A549 (cell line): ENCODE measurements around the gene MYO1C. TPM values are rescaled to one million over a fixed set of nuclear protein-coding genes. Genes with fewer than 3 reads are reported as not detected.

Experiments
- ATAC-seq, 2 experiments: fragments of 200-7000 bp in 1 of 2; fragments of >200 bp in 1 of 2; cut with Nextera tagmentation in 1 of 2; cut with Tn5 transposase in 1 of 2; 3 replicates each; pipeline versions ENCODE4 v1.8.0 to v1.9.1; 2018 to 2020; ENCODE audit warnings: mild to moderate bottlenecking in 1 of 2, moderate library complexity in 1 of 2
- CTCF ChIA-PET: fragments of 300-600 bp; sonication (Branson Sonifier 250); formaldehyde crosslinking; extraction: SDS; loops from one replicate; lab custom pipeline; 2021; ENCODE audit warnings: antibody characterized with exemption, inconsistent platforms; lab: Yijun Ruan, JAX
- POLR2A ChIA-PET: fragments of 350-600 bp; formaldehyde crosslinking; extraction: SDS; loops from one replicate; lab custom pipeline; 2021; ENCODE audit warnings: antibody characterized with exemption, inconsistent platforms; lab: Yijun Ruan, JAX
- DNase-seq, 2 experiments: peaks; one replicate each; pipeline versions ENCODE4 v3.0.0 to v3.0.0-alpha.2; 2011 to 2016; ENCODE audit warnings: low read depth in 1 of 2, low spot score in 1 of 2
- FAIRE-seq: peaks from 2 replicates; lab custom pipeline; 2011; peaks lifted over from hg19 to GRCh38; lab: Jason Lieb, UNC
- H3K27ac ChIP-seq, 2 experiments: fragments of >200 bp; sonication (Bioruptor Twin); formaldehyde crosslinking; 3 replicates each; pipeline ENCODE4 v1.5.1; 2016 to 2017
- H3K4me1 ChIP-seq: fragments of >200 bp; sonication (Bioruptor Twin); formaldehyde crosslinking; 3 replicates; pipeline ENCODE4 v1.6.1; 2016
- H3K4me2 ChIP-seq: fragments of >200 bp; sonication (Bioruptor Twin); formaldehyde crosslinking; 3 replicates; pipeline ENCODE4 v1.6.1; 2016
- H3K4me3 ChIP-seq: fragments of >200 bp; sonication (Bioruptor Twin); formaldehyde crosslinking; 3 replicates; pipeline ENCODE4 v1.5.1; 2016
- H3K9me3 ChIP-seq: fragments of >200 bp; sonication (Bioruptor Twin); formaldehyde crosslinking; 3 replicates; pipeline ENCODE4 v1.6.1; 2016
- ATOH8 ChIP-seq: fragments of 250-450 bp; sonication (Bioruptor Pico); IDR thresholded peaks from 2 replicates; pipeline ENCODE4 v1.5.0; 2020; ENCODE audit warnings: low read depth, mild to moderate bottlenecking, moderate library complexity
- BHLHE40 ChIP-seq: IDR thresholded peaks from 2 replicates; pipeline ENCODE4 v1.6.1; 2012; ENCODE audit warnings: low read depth, low read length, inconsistent platforms
- CBX2 ChIP-seq: fragments of 200-600 bp; sonication (generic); IDR thresholded peaks from 2 replicates; pipeline ENCODE4 v1.6.1; 2016; ENCODE audit warnings: low read depth, mild to moderate bottlenecking, borderline replicate concordance
- CBX8 ChIP-seq: fragments of 200-600 bp; sonication (generic); IDR thresholded peaks from 2 replicates; pipeline ENCODE4 v1.6.1; 2016
- CHD2 ChIP-seq: fragments of 150-350 bp; IDR thresholded peaks from 2 replicates; pipeline ENCODE4 v1.6.1; 2014; ENCODE audit warnings: low read length; ENCODE audit not compliant: partially characterized antibody
- E2F6 ChIP-seq: IDR thresholded peaks from 2 replicates; pipeline ENCODE4 v1.6.1; 2012; ENCODE audit warnings: low read depth, borderline replicate concordance
- ELK1 ChIP-seq: fragments of 150-350 bp; IDR thresholded peaks from 2 replicates; pipeline ENCODE4 v1.6.1; 2014; ENCODE audit warnings: low read depth, mild to moderate bottlenecking, low read length
- EP300 ChIP-seq, 2 experiments: fragments of >200 bp; sonication (Bioruptor Twin); formaldehyde crosslinking; IDR thresholded peaks; 2 replicates in 1 of 2; 3 replicates in 1 of 2; pipeline ENCODE4 v1.6.1; 2016 to 2017
- FOSB ChIP-seq: fragments of 250-450 bp; sonication (Bioruptor Pico); IDR thresholded peaks from 2 replicates; pipeline ENCODE4 v1.5.0; 2020; ENCODE audit warnings: mild to moderate bottlenecking, moderate library complexity
- GATA3 ChIP-seq: IDR thresholded peaks from 2 replicates; pipeline ENCODE4 v1.6.1; 2012; ENCODE audit warnings: borderline replicate concordance
- HOXB13 ChIP-seq: fragments of 250-450 bp; sonication (Bioruptor Pico); IDR thresholded peaks from 2 replicates; pipeline ENCODE4 v1.5.0; 2020; ENCODE audit warnings: low read depth, mild to moderate bottlenecking, moderate library complexity
- JUN ChIP-seq, 2 experiments: fragments of >200 bp; sonication (Bioruptor Twin); formaldehyde crosslinking; IDR thresholded peaks; 2 replicates in 1 of 2; 3 replicates in 1 of 2; pipeline ENCODE4 v1.6.1; 2016 to 2017
- KDM1A ChIP-seq: fragments of 200-600 bp; sonication (generic); IDR thresholded peaks from 2 replicates; pipeline ENCODE4 v1.6.1; 2016; ENCODE audit warnings: low read depth, mild to moderate bottlenecking
- KDM5A ChIP-seq: fragments of 200-600 bp; sonication (generic); IDR thresholded peaks from 2 replicates; pipeline ENCODE4 v1.6.1; 2016; ENCODE audit warnings: antibody characterized with exemption, mild to moderate bottlenecking
- MAZ ChIP-seq: fragments of 150-350 bp; IDR thresholded peaks from 2 replicates; pipeline ENCODE4 v1.6.1; 2014; ENCODE audit warnings: antibody characterized with exemption, low read depth, low read length, borderline replicate concordance
- PBX3 ChIP-seq: IDR thresholded peaks from 2 replicates; pipeline ENCODE4 v1.6.1; 2012
- POLR2A ChIP-seq: IDR thresholded peaks from 2 replicates; pipeline ENCODE4 v1.6.1; 2012; ENCODE audit warnings: mild to moderate bottlenecking, low read length
- POLR2AphosphoS2 ChIP-seq: conservative IDR thresholded peaks from 2 replicates; pipeline ENCODE4 v1.6.1; 2012; ENCODE audit warnings: low read length, improper control_type of control experiment, inconsistent platforms
- RAD21 ChIP-seq, 2 experiments: fragments of >200 bp in 1 of 2; sonication (Bioruptor Twin) in 1 of 2; formaldehyde crosslinking in 1 of 2; IDR thresholded peaks in 1 of 2; conservative IDR thresholded peaks in 1 of 2; 2 replicates in 1 of 2; 3 replicates in 1 of 2; pipeline ENCODE4 v1.6.1; 2012 to 2018; ENCODE audit warnings: inconsistent platforms in 1 of 2
- RCOR1 ChIP-seq: fragments of 150-350 bp; IDR thresholded peaks from 2 replicates; pipeline ENCODE4 v1.6.1; 2014; ENCODE audit warnings: antibody characterized with exemption, low read length, low read depth
- RFX5 ChIP-seq: fragments of 450-650 bp; IDR thresholded peaks from 2 replicates; pipeline ENCODE4 v1.7.1; 2014; ENCODE audit warnings: antibody characterized with exemption, mild to moderate bottlenecking, moderate library complexity
- SMC3 ChIP-seq: fragments of >200 bp; sonication (Bioruptor Twin); formaldehyde crosslinking; IDR thresholded peaks from 3 replicates; pipeline ENCODE4 v1.6.1; 2018; ENCODE audit warnings: inconsistent platforms
- WGBS: methylation state at CpG from one replicate; pipeline ENCODE4 v1.1.6; 2017; ENCODE audit errors: missing lambda C conversion rate; 5-methylcytosine and 5-hydroxymethylcytosine counted together
- polyA minus RNA-seq: library from RNA; depleted of rRNA, polyadenylated mRNA; stranded (reverse); fragments of >200 nt; gene quantifications from 2 replicates; pipeline ENCODE4 v1.2.3, GENCODE V29; 2011; rRNA and poly(A)+ RNA removed
- polyA plus RNA-seq, 4 experiments: library from polyadenylated mRNA; depleted of rRNA in 3 of 4; stranded (reverse); fragments of >200 nt; fragmentation: RNase III in 1 of 4; extraction: RNeasy Plus Mini Kit Qiagen cat#74134 plus additional on column Dnase treatment in 1 of 4; gene quantifications; 2 replicates in 3 of 4; 3 replicates in 1 of 4; pipeline ENCODE4 v1.2.3, GENCODE V29; 2011 to 2017
- TF ChIP-seq, protein P1 (sequence below): IDR thresholded peaks from 2 replicates; pipeline ENCODE4 v1.6.1; 2012
- TF ChIP-seq, protein P2 (sequence below): fragments of >200 bp; sonication (Bioruptor Twin); formaldehyde crosslinking; IDR thresholded peaks from 3 replicates; pipeline ENCODE4 v1.5.1; 2016

The MYO1C gene
- polyA plus RNA-seq (2011; rRNA removed) (101 and 108 TPM in 2 replicates), polyA plus RNA-seq (2017; fragmentation: RNase III; extraction: RNeasy Plus Mini Kit Qiagen cat#74134 plus additional on column Dnase treatment) (120 to 127 TPM (median 123 TPM) in 3 replicates), polyA minus RNA-seq (357 and 380 TPM in 2 replicates)
- polyA plus RNA-seq (2012; cell fraction: cytosol; rRNA removed) = 137 and 142 TPM in 2 replicates
- 175 and 218 TPM in 2 replicates for polyA plus RNA-seq (2012; cell fraction: nucleus; rRNA removed)

- DNase-seq (no peak), FAIRE-seq (no peak), ATAC-seq (no peak)
- CTCF ChIA-PET = interaction anchor here (0.5 to 3.2 kb wide), 8 partner anchors 11 to 160 kb away, joined by 3 to 25 read pairs (median 4); partner anchors contain the start of gene INPP5K
- Histone ChIP-seq H3K4me2 (peak within 1 kb of the TSS; percentile 96), H3K27ac (peak within 1 kb of the TSS; percentile 97 to 98), H3K4me1 (peaks cover 32% of the 10 kb centered on the region), H3K4me3 (peak within 1 kb of the TSS; percentile 94), H3K9me3 (no peaks in the 10 kb centered on the region)
- WGBS = 87% methylated on average over 25 of the region's 35 CpGs
- POLR2A ChIA-PET = interaction anchor here (0.6 kb wide), 2 partner anchors 24 to 57 kb away, joined by 3 to 9 read pairs; partner anchors contain the start of gene INPP5K
- TF ChIP-seq JUN (IDR thresholded peaks at IDR 0.05) (no peak), ATOH8 (CRISPR knock-in tag) (no peak), RFX5 (no peak), MAZ (no peak), CBX8 (no peak), PBX3 (no peak), CHD2 (no peak), RAD21 (conservative IDR thresholded peaks at IDR 0.05 in 1 of 2, IDR thresholded peaks at IDR 0.05 in 1 of 2) (no peak), EP300 (IDR thresholded peaks at IDR 0.05) (no peak), HOXB13 (CRISPR knock-in tag) (no peak), KDM1A (no peak), POLR2AphosphoS2 (no peak), CBX2 (no peak)
- TF ChIP-seq, protein P1, sequence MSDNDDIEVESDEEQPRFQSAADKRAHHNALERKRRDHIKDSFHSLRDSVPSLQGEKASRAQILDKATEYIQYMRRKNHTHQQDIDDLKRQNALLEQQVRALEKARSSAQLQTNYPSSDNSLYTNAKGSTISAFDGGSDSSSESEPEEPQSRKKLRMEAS = no peak
- TF ChIP-seq, all 56 proteins: peak for 0
Measured at GRCh38 chr17:1492249-1493206, at the start of gene MYO1C. TSS of gene MYO1C (minus strand) at chr17:1492686. CDS start at chr17:1492487, 199 bp downstream.

DNA sequence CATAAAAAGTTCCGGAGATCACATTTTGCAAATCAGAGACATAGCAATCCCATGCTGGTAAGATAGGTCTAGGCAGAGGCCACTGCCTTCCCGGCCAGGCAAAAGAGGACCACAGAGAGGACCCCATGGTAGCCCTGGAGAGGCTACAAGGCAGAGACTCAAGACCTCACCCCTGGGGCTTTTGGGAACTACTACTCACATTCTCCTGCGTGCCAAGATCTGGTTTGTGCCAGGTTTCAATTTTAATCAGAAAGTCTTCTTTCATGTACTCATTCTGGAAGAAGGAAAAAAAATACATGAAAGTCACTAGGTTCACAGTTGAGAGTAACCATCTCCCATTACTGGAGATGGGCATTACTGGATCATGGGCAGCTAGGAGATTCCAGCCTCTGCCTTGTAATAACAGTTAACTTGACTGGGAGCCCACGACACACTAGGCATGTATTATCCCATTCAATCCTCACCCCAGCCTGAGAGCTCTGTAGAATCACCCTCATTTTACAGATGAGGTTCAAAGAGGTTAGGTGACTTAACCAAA, 49.0 kb upstream of the MYO1C start:
- ATAC-seq (no peak), FAIRE-seq (no peak), DNase-seq (no peak)
- whole genome bisulfite sequencing = 79% methylated on average over 4 of the region's 4 CpGs
- no peak overlapping the region for H3K4me2 ChIP-seq
- H3K4me3 ChIP-seq = no peak overlapping the region
- H3K9me3 ChIP-seq = no peaks in the 10 kb centered on the region
- no peaks in the 10 kb centered on the region for H3K4me1 ChIP-seq
- H3K27ac ChIP-seq = no peak overlapping the region
- ChIA-PET POLR2A (no interaction called here), CTCF (interaction anchor here (0.9 to 1.2 kb wide), 4 partner anchors 12 to 176 kb away, joined by 3 to 5 read pairs (median 3); partner anchors contain the start of gene INPP5K)
- no peak for TF ChIP-seq E2F6
- TF ChIP-seq BHLHE40 = no peak
- TF ChIP-seq ELK1 = no peak
- no peak for TF ChIP-seq POLR2AphosphoS2
- no peak for TF ChIP-seq FOSB (CRISPR knock-in tag)
- TF ChIP-seq PBX3 = no peak
- TF ChIP-seq POLR2A = no peak
- TF ChIP-seq MAZ = no peak
- no peak for TF ChIP-seq SMC3
- TF ChIP-seq KDM5A = no peak
- TF ChIP-seq GATA3 = no peak
- no peak for TF ChIP-seq RFX5
- TF ChIP-seq, protein P2, sequence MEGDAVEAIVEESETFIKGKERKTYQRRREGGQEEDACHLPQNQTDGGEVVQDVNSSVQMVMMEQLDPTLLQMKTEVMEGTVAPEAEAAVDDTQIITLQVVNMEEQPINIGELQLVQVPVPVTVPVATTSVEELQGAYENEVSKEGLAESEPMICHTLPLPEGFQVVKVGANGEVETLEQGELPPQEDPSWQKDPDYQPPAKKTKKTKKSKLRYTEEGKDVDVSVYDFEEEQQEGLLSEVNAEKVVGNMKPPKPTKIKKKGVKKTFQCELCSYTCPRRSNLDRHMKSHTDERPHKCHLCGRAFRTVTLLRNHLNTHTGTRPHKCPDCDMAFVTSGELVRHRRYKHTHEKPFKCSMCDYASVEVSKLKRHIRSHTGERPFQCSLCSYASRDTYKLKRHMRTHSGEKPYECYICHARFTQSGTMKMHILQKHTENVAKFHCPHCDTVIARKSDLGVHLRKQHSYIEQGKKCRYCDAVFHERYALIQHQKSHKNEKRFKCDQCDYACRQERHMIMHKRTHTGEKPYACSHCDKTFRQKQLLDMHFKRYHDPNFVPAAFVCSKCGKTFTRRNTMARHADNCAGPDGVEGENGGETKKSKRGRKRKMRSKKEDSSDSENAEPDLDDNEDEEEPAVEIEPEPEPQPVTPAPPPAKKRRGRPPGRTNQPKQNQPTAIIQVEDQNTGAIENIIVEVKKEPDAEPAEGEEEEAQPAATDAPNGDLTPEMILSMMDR = no peak
- no peak for TF ChIP-seq RCOR1
